DOHH2 (cell line): ENCODE data around the gene TCF7.

Source experiments
- H3F3A ChIP-seq: fragments of 200-600 bp; sonication (generic), shearing (Covaris generic); 2 replicates; pipeline ENCODE4 v1.6.0; 2016; ENCODE audit warnings: antibody characterized with exemption, mild to moderate bottlenecking; ENCODE audit not compliant: control insufficient read depth, insufficient read depth
- H3K27ac ChIP-seq: fragments of 200-600 bp; sonication (generic); 2 replicates; pipeline ENCODE4 v1.5.1; 2014; ENCODE audit warnings: low read depth, mild to moderate bottlenecking, low read length, moderate library complexity
- H3K27me3 ChIP-seq: fragments of 200-600 bp; sonication (generic); 2 replicates; pipeline ENCODE4 v1.6.1; 2014; ENCODE audit warnings: mild to moderate bottlenecking, low read length, mixed read lengths; ENCODE audit not compliant: control insufficient read depth
- H3K36me3 ChIP-seq: fragments of 200-600 bp; sonication (generic); 2 replicates; pipeline ENCODE4 v1.6.1; 2014; ENCODE audit warnings: mild to moderate bottlenecking, low read length, moderate library complexity, mixed read lengths; ENCODE audit not compliant: control insufficient read depth
- H3K4me1 ChIP-seq: fragments of 200-600 bp; sonication (generic); 2 replicates; pipeline ENCODE4 v1.6.1; 2014; ENCODE audit warnings: mild to moderate bottlenecking, low read length, mixed read lengths; ENCODE audit not compliant: control insufficient read depth
- H3K4me2 ChIP-seq: fragments of 200-600 bp; sonication (generic); 2 replicates; pipeline ENCODE4 v1.6.0; 2014; ENCODE audit warnings: mild to moderate bottlenecking, low read length, moderate library complexity
- H3K4me3 ChIP-seq: fragments of 200-600 bp; sonication (generic); 2 replicates; pipeline ENCODE4 v1.5.1; 2014; ENCODE audit warnings: mild to moderate bottlenecking, low read length, mixed read lengths
- H3K79me2 ChIP-seq: fragments of 200-600 bp; sonication (generic); 2 replicates; pipeline ENCODE4 v1.6.1; 2014; ENCODE audit warnings: mild to moderate bottlenecking, low read length, mixed read lengths; ENCODE audit not compliant: control insufficient read depth
- H3K9me2 ChIP-seq: fragments of 200-600 bp; sonication (generic); replicated peaks from 2 replicates; pipeline ENCODE4 v1.6.1; 2014; ENCODE audit warnings: mild to moderate bottlenecking, low read length, mixed read lengths; ENCODE audit not compliant: control insufficient read depth
- H3K9me3 ChIP-seq: fragments of 200-600 bp; sonication (generic); 2 replicates; pipeline ENCODE4 v1.6.1; 2014; ENCODE audit warnings: antibody characterized with exemption, low read length, mixed read lengths; ENCODE audit not compliant: control insufficient read depth, insufficient read depth
- H4K20me1 ChIP-seq: fragments of 200-600 bp; sonication (generic); 2 replicates; pipeline ENCODE4 v1.6.0; 2014; ENCODE audit warnings: low read depth, mild to moderate bottlenecking, antibody characterized with exemption, low read length, moderate library complexity; ENCODE audit not compliant: control insufficient read depth, insufficient read depth
- EZH2phosphoT487 ChIP-seq: fragments of 200-600 bp; sonication (generic); IDR thresholded peaks from 2 replicates; pipeline ENCODE4 v1.6.1; 2017; ENCODE audit warnings: borderline replicate concordance, mild to moderate bottlenecking, antibody characterized with exemption, low read length, moderate library complexity, mixed read lengths
- TF ChIP-seq, protein P1 (sequence below): fragments of 200-600 bp; sonication (generic); IDR thresholded peaks from one replicate; pipeline ENCODE4 v1.5.1; 2014; ENCODE audit warnings: antibody characterized with exemption, mild to moderate bottlenecking, low read depth, low read length; ENCODE audit not compliant: poor library complexity, severe bottlenecking

Gene TCF7

GRCh38 chr5:134075102-134075501 is 39.4 kb upstream of the TCF7 start:
- no peaks in the 10 kb centered on the region for H4K20me1 ChIP-seq
- no peaks in the 10 kb centered on the region for H3F3A ChIP-seq
- H3K36me3 ChIP-seq = no peaks in the 10 kb centered on the region
- no peak overlapping the region for H3K27ac ChIP-seq
- no peak overlapping the region for H3K4me3 ChIP-seq
- H3K27me3 ChIP-seq = peaks cover 32% of the 10 kb centered on the region
- H3K4me2 ChIP-seq = no peak overlapping the region
- no peaks in the 10 kb centered on the region for H3K4me1 ChIP-seq
- TF ChIP-seq, protein P1, sequence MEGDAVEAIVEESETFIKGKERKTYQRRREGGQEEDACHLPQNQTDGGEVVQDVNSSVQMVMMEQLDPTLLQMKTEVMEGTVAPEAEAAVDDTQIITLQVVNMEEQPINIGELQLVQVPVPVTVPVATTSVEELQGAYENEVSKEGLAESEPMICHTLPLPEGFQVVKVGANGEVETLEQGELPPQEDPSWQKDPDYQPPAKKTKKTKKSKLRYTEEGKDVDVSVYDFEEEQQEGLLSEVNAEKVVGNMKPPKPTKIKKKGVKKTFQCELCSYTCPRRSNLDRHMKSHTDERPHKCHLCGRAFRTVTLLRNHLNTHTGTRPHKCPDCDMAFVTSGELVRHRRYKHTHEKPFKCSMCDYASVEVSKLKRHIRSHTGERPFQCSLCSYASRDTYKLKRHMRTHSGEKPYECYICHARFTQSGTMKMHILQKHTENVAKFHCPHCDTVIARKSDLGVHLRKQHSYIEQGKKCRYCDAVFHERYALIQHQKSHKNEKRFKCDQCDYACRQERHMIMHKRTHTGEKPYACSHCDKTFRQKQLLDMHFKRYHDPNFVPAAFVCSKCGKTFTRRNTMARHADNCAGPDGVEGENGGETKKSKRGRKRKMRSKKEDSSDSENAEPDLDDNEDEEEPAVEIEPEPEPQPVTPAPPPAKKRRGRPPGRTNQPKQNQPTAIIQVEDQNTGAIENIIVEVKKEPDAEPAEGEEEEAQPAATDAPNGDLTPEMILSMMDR = no peak
- H3K9me2 ChIP-seq = no peaks in the 10 kb centered on the region
- H3K9me3 ChIP-seq = no peaks in the 10 kb centered on the region
- no peaks in the 10 kb centered on the region for H3K79me2 ChIP-seq

DNA sequence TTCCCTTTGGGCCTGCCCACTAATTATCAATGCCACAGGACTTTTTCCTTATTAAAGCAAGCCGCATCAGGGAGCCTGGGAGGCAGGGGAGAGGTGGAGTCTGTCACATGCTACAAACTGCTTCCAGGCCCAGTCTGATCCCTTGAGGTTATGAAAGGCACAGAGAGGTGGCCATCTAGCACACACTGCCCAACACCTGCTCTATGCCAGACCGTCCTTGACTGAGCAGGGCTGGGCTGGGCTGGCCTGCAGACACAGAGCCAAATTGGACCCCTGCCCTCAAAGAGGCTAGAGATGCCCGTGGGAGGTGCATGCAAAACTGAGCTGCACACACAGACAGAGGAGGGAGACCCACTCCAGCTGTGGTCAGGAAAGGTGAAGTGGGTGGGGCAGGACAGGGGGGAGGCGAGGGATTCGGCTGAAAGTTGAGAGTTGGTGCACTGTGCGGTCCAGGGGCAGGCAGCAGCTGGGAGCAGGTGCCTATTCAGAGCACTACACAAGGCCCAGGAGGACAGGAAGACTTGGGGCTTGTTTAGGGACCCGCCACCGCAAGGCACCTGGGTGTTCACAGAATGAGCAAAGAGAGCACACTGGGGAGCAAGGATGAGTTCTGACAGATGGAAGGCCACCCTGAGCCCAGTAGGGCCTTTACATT is 36.4 kb upstream of the TCF7 start:
- peaks cover 16% of the 10 kb centered on the region for H3K27me3 ChIP-seq

DNA sequence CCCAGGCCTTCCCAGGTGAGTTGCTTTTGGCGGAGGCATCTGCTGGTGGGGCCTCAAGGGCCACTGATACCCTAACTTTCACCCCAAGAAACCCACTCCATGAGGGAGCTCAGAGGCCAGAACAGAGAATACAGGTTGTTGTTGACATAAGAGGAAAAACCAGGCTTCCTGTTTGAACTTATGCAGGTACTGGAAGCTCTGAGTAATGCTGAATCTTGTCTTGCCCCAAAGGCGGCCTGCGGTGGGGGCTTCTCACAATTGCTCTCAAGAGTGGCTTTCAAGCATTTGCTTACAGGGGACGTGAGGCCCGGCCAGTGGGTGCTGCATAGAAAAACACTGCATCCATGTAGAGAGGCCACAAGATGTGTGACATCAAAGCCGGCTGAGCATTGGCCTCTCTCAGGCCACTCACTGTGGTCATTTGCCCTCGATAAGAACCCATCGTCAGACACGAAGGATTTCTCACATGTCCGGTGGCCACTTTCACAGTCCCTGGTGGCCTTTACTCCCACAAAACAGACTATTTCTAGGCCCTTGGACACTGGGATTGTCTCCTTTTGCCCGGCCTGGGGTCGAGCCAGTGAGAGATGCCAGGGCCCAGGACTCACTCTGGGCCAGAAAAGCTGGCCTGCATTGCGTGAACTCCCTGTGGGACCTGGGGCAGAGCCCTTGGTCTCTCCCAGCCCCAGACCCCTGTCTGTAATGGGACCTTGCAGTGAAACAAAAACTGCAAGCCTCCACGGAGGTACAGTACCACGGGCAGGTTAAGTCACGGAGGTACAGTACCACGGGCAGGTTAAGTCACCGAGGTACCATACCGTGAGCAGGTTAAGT is 34.5 kb upstream of the TCF7 start:
- no peaks in the 10 kb centered on the region for H4K20me1 ChIP-seq
- no peak overlapping the region for H3K4me2 ChIP-seq
- no peaks in the 10 kb centered on the region for H3K9me3 ChIP-seq
- TF ChIP-seq, protein P1 = no peak
- no peak for TF ChIP-seq EZH2phosphoT487
- H3K27me3 ChIP-seq = peaks cover 28% of the 10 kb centered on the region
- no peaks in the 10 kb centered on the region for H3F3A ChIP-seq
- no peak overlapping the region for H3K27ac ChIP-seq
- H3K4me1 ChIP-seq = no peaks in the 10 kb centered on the region
- H3K4me3 ChIP-seq = no peak overlapping the region
- H3K36me3 ChIP-seq = no peaks in the 10 kb centered on the region
- no peaks in the 10 kb centered on the region for H3K9me2 ChIP-seq
- H3K79me2 ChIP-seq = no peaks in the 10 kb centered on the region

More for the DNA sequence above, 36.4 kb upstream of the TCF7 start:
- TF ChIP-seq EZH2phosphoT487 = no peak
- TF ChIP-seq, protein P1 = no peak
- Histone ChIP-seq H3K79me2 (no peaks in the 10 kb centered on the region), H3K36me3 (no peaks in the 10 kb centered on the region), H3K9me2 (no peaks in the 10 kb centered on the region), H3K4me1 (no peaks in the 10 kb centered on the region), H3F3A (no peaks in the 10 kb centered on the region), H4K20me1 (no peaks in the 10 kb centered on the region), H3K27ac (no peak overlapping the region), H3K4me2 (no peak overlapping the region), H3K4me3 (no peak overlapping the region), H3K9me3 (no peaks in the 10 kb centered on the region)
